ENCODE data around the gene SCN3B. TPM values are rescaled to one million over a fixed set of nuclear protein-coding genes. Genes with fewer than 3 reads are reported as not detected.

Gene SCN3B
- total and polyA plus RNA-seq, 3 donors from 2014 or later, result 2.4 to 5.1 (median 3.9) TPM

GRCh38 chr11:123588117-123588863 lies 66.1 kb downstream of the SCN3B start:
- Histone ChIP-seq H3K9me3 (no peaks in the 10 kb centered on the region), H3K36me3 (ENCODE audit: low read depth, missing control alignments) (no peaks in the 10 kb centered on the region), H3K27ac (no peak overlapping the region), H3K4me1 (peaks cover 12% of the 10 kb centered on the region), H3K4me3 (no peak overlapping the region), H3K27me3 (no peaks in the 10 kb centered on the region)
- DNase-seq, result peak; percentile 60
- no peak for TF ChIP-seq CTCF (IDR thresholded peaks at IDR 0.05)
- no peak for TF ChIP-seq POLR2A (IDR thresholded peaks at IDR 0.05)
- intact Hi-C loops (cut with DNase I; ENCODE audit: low total_unique reads), result no loop called here
- WGBS, 2 donors, result 69 to 82% methylated on average over 14 of the region's 14 CpGs

- H3K27me3 ChIP-seq, result no peaks in the 10 kb centered on the region
- H3K27ac ChIP-seq, result no peak overlapping the region
- no peaks in the 10 kb centered on the region for H3K9me3 ChIP-seq
- WGBS, 2 donors, result 60 to 81% methylated on average over 6 of the region's 6 CpGs
- no peaks in the 10 kb centered on the region for H3K36me3 ChIP-seq (ENCODE audit: low read depth, missing control alignments)
- TF ChIP-seq POLR2A (IDR thresholded peaks at IDR 0.05) (no peak), CTCF (IDR thresholded peaks at IDR 0.05) (no peak)
- peaks cover 12% of the 10 kb centered on the region for H3K4me1 ChIP-seq
- intact Hi-C loops (cut with DNase I; ENCODE audit: low total_unique reads), result no loop called here
- no peak overlapping the region for H3K4me3 ChIP-seq
- no peak for DNase-seq
Measured at GRCh38 chr11:123587559-123587958, 66.9 kb downstream of the SCN3B start.

- no peaks in the 10 kb centered on the region for H3K9me3 ChIP-seq
- WGBS, 2 donors, result 89 to 90% methylated on average over 2 of the region's 2 CpGs
- H3K27me3 ChIP-seq, result no peaks in the 10 kb centered on the region
- intact Hi-C loops (cut with DNase I; ENCODE audit: low total_unique reads), result no loop called here
- no peaks in the 10 kb centered on the region for H3K36me3 ChIP-seq (ENCODE audit: low read depth, missing control alignments)
- H3K4me3 ChIP-seq, result no peak overlapping the region
- H3K4me1 ChIP-seq, result peaks cover 12% of the 10 kb centered on the region
- no peak overlapping the region for H3K27ac ChIP-seq
- DNase-seq, result no peak
- TF ChIP-seq CTCF (IDR thresholded peaks at IDR 0.05) (no peak), POLR2A (IDR thresholded peaks at IDR 0.05) (no peak)
Measured at GRCh38 chr11:123587044-123587443, 67.4 kb downstream of the SCN3B start.

- Histone ChIP-seq H3K36me3 (ENCODE audit: low read depth, missing control alignments) (no peaks in the 10 kb centered on the region), H3K27me3 (no peaks in the 10 kb centered on the region), H3K27ac (no peak overlapping the region), H3K4me3 (no peak overlapping the region), H3K9me3 (no peaks in the 10 kb centered on the region), H3K4me1 (peaks cover 12% of the 10 kb centered on the region)
- TF ChIP-seq POLR2A (IDR thresholded peaks at IDR 0.05), result no peak
- no peak for TF ChIP-seq CTCF (IDR thresholded peaks at IDR 0.05)
- DNase-seq, result no peak
- WGBS, 2 donors, result 71 to 73% methylated on average over 8 of the region's 8 CpGs
- intact Hi-C loops (cut with DNase I; ENCODE audit: low total_unique reads), result no loop called here
Measured at GRCh38 chr11:123586568-123586967, 67.9 kb downstream of the SCN3B start.

DNA sequence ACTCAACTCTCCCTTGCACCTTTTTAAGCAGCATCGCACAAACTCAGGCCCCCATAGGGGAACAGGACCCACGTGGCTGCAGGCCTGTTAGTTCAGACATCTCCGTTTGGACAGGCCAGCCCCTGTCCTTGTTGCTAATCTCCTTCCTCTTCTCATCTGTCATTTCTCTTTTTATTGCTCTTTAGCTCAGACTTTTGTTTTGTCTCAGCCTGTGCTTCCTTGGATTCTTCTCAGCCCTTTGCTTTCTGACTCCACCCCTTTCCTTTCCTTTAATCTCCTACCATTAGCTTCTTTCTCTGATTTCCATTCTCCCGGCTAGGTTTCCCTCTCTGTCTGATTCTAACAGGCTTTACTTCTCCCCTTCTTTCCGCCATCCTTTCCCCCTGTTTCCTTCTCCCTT lies 68.7 kb downstream of the SCN3B start:
- intact Hi-C loops (cut with DNase I; ENCODE audit: low total_unique reads), result no loop called here
- WGBS, 2 donors, result 71 to 81% methylated on average over 5 of the region's 5 CpGs
- Histone ChIP-seq H3K36me3 (ENCODE audit: low read depth, missing control alignments) (no peaks in the 10 kb centered on the region), H3K27ac (no peak overlapping the region), H3K9me3 (no peaks in the 10 kb centered on the region), H3K4me3 (no peak overlapping the region), H3K4me1 (peaks cover 12% of the 10 kb centered on the region), H3K27me3 (no peaks in the 10 kb centered on the region)
- no peak for DNase-seq
- TF ChIP-seq CTCF (IDR thresholded peaks at IDR 0.05) (no peak), POLR2A (IDR thresholded peaks at IDR 0.05) (no peak)

All from testis (tissue), 3 donors.